Measurements from ENCODE around the gene SYNM. TPM values are rescaled to one million over a fixed set of nuclear protein-coding genes. Genes with fewer than 3 reads are reported as not detected.

Gene SYNM
- total and polyA plus RNA-seq, 8 donors: 4.0 to 469 (median 146) TPM

- Histone ChIP-seq H3K4me1 (no peaks in the 10 kb centered on the region), H3K9me3 (no peaks in the 10 kb centered on the region), H3K27me3 (no peaks in the 10 kb centered on the region), H3K4me3 (no peak overlapping the region), H3K36me3 (no peaks in the 10 kb centered on the region), H3K27ac (no peak overlapping the region)
- WGBS, 5 donors: 76 to 89% (median 83%) methylated on average over 1 of the region's 1 CpG
- intact Hi-C loops (cut with DNase I; ENCODE audit: low total_unique reads): no loop called here
- DNase-seq: no peak
- TF ChIP-seq, protein P1, sequence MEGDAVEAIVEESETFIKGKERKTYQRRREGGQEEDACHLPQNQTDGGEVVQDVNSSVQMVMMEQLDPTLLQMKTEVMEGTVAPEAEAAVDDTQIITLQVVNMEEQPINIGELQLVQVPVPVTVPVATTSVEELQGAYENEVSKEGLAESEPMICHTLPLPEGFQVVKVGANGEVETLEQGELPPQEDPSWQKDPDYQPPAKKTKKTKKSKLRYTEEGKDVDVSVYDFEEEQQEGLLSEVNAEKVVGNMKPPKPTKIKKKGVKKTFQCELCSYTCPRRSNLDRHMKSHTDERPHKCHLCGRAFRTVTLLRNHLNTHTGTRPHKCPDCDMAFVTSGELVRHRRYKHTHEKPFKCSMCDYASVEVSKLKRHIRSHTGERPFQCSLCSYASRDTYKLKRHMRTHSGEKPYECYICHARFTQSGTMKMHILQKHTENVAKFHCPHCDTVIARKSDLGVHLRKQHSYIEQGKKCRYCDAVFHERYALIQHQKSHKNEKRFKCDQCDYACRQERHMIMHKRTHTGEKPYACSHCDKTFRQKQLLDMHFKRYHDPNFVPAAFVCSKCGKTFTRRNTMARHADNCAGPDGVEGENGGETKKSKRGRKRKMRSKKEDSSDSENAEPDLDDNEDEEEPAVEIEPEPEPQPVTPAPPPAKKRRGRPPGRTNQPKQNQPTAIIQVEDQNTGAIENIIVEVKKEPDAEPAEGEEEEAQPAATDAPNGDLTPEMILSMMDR (IDR thresholded peaks at IDR 0.05): no peak
- TF ChIP-seq POLR2A (IDR thresholded peaks at IDR 0.05) (no peak), EP300 (IDR thresholded peaks at IDR 0.05) (no peak), POLR2AphosphoS5 (IDR thresholded peaks at IDR 0.05) (no peak)
Observed at GRCh38 chr15:99082798-99083197, 22.1 kb upstream of the SYNM start.

DNA sequence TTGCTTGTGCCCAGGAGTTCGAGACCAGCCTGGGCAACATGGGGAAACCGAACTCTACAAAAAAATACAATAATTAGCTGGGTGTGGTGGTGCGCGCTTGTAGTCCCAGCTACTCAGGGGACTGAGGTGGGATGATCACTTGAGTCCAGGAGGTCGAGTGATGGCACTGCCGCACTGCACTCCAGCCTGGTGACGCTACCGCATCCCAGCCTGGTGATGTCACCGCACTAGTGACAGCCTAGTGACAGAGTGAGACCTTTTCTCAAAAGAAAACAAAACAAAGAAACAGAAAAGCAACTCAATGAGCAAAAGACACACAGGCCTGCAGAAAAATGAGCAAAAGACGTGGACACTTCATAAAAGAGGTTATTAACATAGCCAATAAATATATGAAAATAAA, 19.9 kb upstream of the SYNM start:
- Histone ChIP-seq H3K4me3 (no peak overlapping the region), H3K27ac (no peak overlapping the region), H3K9me3 (no peaks in the 10 kb centered on the region), H3K4me1 (no peaks in the 10 kb centered on the region), H3K36me3 (no peaks in the 10 kb centered on the region), H3K27me3 (no peaks in the 10 kb centered on the region)
- no peak for DNase-seq
- intact Hi-C loops (cut with DNase I; ENCODE audit: low total_unique reads): no loop called here
- 93 to 96% (median 95%) methylated on average over 10 of the region's 10 CpGs for WGBS, 5 donors
- no peak for TF ChIP-seq POLR2AphosphoS5 (IDR thresholded peaks at IDR 0.05)
- TF ChIP-seq EP300 (IDR thresholded peaks at IDR 0.05): no peak
- TF ChIP-seq, protein P1 (IDR thresholded peaks at IDR 0.05): no peak
- no peak for TF ChIP-seq POLR2A (IDR thresholded peaks at IDR 0.05)

GRCh38 chr15:99085413-99086326, 19.2 kb upstream of the SYNM start:
- Histone ChIP-seq H3K27me3 (no peaks in the 10 kb centered on the region), H3K9me3 (no peaks in the 10 kb centered on the region), H3K4me3 (no peak overlapping the region), H3K36me3 (no peaks in the 10 kb centered on the region), H3K4me1 (no peaks in the 10 kb centered on the region), H3K27ac (no peak overlapping the region)
- DNase-seq: no peak
- WGBS, 5 donors: 72 to 88% (median 82%) methylated on average over 8 of the region's 8 CpGs
- TF ChIP-seq, protein P1 (IDR thresholded peaks at IDR 0.05): no peak
- TF ChIP-seq POLR2AphosphoS5 (IDR thresholded peaks at IDR 0.05) (no peak), EP300 (IDR thresholded peaks at IDR 0.05) (no peak), POLR2A (IDR thresholded peaks at IDR 0.05) (no peak)
- intact Hi-C loops (cut with DNase I; ENCODE audit: low total_unique reads): no loop called here

GRCh38 chr15:99086327-99086667, 18.6 kb upstream of the SYNM start:
- TF ChIP-seq POLR2A (IDR thresholded peaks at IDR 0.05) (no peak), EP300 (IDR thresholded peaks at IDR 0.05) (no peak), POLR2AphosphoS5 (IDR thresholded peaks at IDR 0.05) (no peak)
- TF ChIP-seq, protein P1 (IDR thresholded peaks at IDR 0.05): no peak
- Histone ChIP-seq H3K36me3 (no peaks in the 10 kb centered on the region), H3K9me3 (no peaks in the 10 kb centered on the region), H3K4me1 (no peaks in the 10 kb centered on the region), H3K27me3 (no peaks in the 10 kb centered on the region), H3K4me3 (no peak overlapping the region), H3K27ac (no peak overlapping the region)
- 89 to 98% (median 91%) methylated on average over 2 of the region's 2 CpGs for WGBS, 5 donors
- DNase-seq: no peak
- intact Hi-C loops (cut with DNase I; ENCODE audit: low total_unique reads): no loop called here
